Activated CD8-positive, alpha-beta memory T cell treated with anti-CD3 and anti-CD28 coated beads, Interleukin-2, amount 50 U/mL, for 24 hours (primary cell): ENCODE measurements around the gene HDGFL2.
A peak's percentile ranks its signal among the peaks of the same experiment; 100 is the strongest.

Source experiments
- DNase-seq: peaks from one replicate; pipeline ENCODE4 v3.0.0-alpha.2; 2020; ENCODE audit errors: extremely low read depth

The HDGFL2 gene

DNA sequence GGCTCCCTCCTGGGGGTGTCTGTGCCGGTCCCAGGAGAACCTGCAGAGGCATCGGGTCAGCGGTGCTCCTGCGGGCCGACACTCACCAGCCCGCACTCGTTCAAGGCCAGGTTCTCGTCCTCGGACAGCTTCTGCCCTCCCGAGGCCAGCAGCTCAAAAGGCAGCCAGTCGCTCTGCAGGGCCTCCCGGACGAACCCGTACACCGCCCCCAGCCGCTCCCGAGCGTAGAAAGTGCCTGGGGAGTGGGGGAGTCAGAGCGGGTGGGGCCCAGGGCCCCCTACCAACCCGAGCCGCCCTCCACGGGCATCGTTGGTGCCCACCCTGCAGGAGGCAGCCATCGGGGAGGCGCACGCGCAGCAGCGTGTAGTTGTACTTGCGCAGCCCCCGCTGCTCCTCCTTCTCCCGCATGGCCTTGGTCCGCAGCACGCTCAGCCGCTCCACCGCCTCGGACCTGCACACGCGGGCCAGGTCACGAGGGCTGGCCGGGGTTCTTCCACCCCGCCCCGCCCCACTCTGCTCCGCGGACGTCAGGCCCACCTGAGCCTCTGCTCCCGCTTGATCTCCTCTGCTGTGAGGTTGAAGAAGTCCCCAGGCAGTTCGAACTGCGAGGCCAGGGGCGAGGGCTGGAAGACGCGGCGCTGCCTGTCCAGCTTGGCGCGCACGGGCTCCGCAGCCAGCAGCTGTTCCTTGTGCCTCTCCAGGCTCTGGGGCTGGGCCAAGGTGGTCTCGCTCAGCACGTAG, 26.0 kb upstream of the HDGFL2 start:
- no peak for DNase-seq

- no peak for DNase-seq
Observed at GRCh38 chr19:4446704-4447200, 25.3 kb upstream of the HDGFL2 start.

DNA sequence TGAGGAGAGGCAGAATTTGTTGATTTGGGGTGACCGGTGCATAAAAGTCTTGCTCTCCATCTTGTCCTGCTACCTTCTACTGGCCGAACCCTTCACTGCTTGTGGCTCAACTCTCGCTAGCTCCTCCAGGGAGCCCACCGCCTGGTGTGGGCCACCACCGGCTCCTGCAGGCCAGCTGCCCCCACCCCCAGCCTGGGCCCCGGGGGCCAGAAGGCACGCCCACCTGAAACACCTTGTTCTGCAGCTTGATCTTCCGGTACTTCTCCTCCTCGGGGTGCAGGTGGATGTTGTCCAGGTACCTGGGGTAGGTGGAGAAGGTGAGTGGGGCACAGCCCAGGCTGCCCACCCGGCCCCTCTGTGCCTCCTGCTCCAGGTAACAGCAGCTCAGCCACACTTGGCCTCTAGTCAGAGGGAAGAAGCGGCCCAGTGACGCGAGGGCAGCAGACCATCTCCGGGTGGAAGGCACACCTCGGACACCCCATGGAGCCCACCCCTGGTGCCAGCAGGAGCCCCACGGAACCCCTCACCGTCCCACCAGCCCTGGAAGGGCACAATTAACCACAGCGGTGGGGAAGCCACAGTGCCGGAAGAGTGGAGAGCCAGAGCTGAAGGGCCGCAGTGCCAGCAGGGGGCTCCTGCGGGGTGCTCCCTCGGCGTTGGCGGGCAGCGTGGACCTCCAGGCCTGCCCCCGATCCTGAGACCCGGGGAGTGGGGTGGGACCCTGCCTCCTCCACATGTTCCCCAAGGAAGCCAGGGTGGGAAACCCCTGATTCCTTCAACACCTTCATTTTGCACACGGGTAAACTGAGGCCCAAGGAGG, 24.6 kb upstream of the HDGFL2 start:
- no peak for DNase-seq

- no peak for DNase-seq
Observed at GRCh38 chr19:4448147-4448985, 23.7 kb upstream of the HDGFL2 start.

- no peak for DNase-seq
Observed at GRCh38 chr19:4449022-4449638, 23.0 kb upstream of the HDGFL2 start.

GRCh38 chr19:4449639-4450028, 22.5 kb upstream of the HDGFL2 start:
- no peak for DNase-seq

- no peak for DNase-seq
Observed at GRCh38 chr19:4452230-4452990, 19.7 kb upstream of the HDGFL2 start.

- DNase-seq: no peak
Observed at GRCh38 chr19:4453232-4454179, 18.6 kb upstream of the HDGFL2 start.

GRCh38 chr19:4454747-4455718, 17.1 kb upstream of the HDGFL2 start:
- DNase-seq: no peak

- DNase-seq: no peak
Observed at GRCh38 chr19:4455719-4456475, 16.2 kb upstream of the HDGFL2 start.

DNA sequence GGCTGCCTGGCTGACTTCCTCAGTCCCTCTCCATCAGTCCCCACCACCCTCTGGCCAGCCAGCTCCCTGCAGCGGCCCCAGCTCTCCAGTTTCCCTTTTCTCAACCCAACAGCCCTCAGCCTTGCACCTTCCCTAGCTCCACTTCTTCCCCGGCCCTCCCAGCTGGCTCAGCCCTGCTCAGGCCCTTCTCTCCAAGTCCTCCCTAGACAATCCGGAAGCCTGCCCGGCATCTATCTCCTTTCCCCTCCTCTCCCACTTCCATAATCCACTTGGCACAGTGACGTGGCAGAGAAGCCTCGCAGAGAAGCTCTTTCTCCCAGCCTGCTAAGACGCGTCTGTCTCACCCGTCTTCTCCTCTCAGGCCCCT, 15.6 kb upstream of the HDGFL2 start:
- DNase-seq: no peak

DNA sequence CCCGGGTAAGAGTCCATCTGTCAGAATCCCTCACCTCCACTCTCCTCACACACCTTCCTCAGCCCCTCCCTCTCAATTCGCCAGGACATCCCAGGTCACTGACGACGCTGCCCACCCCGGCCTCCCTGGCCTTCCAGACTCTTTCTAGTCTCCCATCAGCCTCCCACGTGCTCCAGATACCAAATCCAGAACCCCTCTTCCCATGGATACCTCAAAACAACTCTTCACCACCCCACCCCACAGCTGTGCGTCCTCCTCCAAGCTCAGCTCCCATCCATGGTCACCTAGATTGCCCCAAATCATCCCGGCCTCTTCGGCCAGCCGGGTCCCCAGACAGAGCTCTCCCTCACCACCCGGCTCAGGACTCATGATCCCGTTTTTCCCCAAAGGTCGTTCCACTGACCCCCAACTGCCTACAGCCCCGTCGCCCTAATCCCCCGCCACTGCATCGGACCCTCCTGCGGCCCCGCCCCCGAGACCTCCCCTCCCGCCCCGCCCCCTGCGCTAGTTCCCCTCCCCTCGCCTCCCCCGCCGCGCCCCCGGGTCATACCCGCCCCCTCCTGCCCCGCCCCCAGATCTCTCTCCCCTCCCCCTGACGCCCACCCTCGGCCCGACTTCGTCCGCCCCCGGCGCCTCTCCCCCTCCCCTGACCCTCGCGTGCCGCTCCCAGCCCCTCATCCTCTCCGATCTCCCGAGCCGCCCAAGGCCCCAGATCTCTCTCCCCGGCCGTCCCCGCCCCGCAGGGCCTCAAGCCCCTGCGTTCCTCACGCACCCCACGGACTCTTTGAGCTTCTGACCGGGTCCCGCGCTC, 15.0 kb upstream of the HDGFL2 start:
- DNase-seq: no peak

DNA sequence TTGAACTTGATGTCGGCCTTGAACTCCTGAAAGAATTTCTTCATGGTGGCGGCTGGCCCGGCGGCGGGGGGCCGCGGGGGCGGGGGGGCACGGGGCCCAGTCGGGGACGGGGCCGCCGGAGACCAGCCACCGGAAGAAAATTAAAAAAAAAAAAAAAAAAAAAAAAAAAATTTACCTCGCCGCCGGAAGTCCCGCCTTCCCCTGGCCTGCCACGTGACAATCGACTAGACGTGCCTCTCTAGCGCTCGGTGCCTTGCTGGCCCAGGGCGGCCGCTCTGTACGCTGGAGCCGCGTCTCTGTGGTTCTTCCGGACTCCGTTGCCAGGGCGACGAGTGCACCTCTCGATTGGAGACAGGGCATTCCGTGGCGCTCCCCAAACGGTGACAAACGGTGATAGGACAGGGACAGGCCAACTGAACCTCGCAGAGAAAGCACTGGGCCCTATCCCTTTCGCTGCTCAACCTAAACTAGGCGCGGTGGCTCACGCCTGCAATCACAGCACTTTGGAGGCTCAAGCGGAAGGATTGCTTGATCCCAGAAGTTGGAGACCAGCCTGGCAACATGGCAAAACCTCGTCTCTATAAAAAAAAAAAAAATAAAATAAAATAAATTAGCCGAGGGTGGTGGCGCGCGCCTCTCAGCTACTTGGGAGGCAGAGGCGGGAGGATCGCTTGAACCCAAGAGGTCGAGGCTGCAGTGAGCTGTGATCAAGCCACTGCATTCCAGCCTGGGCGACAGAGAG, 14.3 kb upstream of the HDGFL2 start, which contains the start of gene UBXN6:
TSS of gene UBXN6 (minus strand) at position 141 of the 742 bp plus-strand sequence. CDS start at position 44, 97 bp downstream.
- peak; percentile 90 for DNase-seq

DNA sequence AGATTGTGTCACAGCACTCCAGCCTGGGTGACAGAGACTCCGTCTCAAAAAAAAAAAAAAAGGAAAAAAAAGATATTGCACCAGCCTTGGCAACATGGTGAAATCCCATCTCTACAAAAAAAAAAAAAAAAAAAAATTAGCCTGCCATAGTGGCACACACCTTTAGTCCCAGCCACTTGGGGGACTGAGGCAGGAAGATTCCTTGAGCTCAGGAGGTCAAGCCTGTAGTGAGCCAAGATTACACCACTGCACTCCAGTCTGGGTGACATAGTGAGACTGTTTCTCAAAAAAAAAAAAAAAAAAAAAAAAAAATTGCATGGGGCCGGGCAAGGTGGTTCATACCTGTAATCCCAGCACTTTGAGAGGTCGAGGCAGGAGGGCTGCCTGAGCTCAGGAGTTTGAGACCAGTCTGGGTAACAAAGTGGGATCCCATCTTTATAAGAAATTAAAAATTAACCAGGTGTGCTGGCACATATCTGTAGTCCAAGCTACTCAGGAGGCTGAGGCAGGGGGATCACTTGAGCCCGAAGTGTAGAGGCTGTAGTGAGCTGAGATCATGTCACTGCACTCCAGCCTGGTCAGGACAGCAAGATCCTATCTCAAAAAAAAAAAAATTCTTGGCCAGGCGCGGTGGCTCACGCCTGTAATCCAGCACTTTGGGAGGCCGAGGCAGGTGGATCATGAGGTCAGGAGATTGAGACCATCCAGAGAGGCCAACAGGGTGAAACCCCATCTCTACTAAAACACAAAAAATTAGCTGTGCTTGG, 7.1 kb upstream of the HDGFL2 start:
- no peak for DNase-seq

GRCh38 chr19:4467835-4468234, 4.3 kb upstream of the HDGFL2 start:
- no peak for DNase-seq
